Tibial nerve (tissue), 4 donors: ENCODE results near the gene ADCY4. TPM values are rescaled to one million over a fixed set of nuclear protein-coding genes. Genes with fewer than 3 reads are reported as not detected.

Source experiments
- DNase-seq, 2 donors: peaks; one replicate each; pipeline ENCODE4 v3.0.0-alpha.2; 2019; ENCODE audit warnings: low spot score in 2 of 2
- H3K27ac ChIP-seq, 4 donors: fragments of 200-600 bp; sonication (generic) in 3 of 4; one replicate each; pipeline ENCODE4 v1.5.1; 2017 to 2019; ENCODE audit warnings: mild to moderate bottlenecking in 1 of 4
- H3K27me3 ChIP-seq, 2 donors: fragments of 200-600 bp; sonication (generic) in 1 of 2; one replicate each; pipeline versions ENCODE4 v1.5.1 to v1.6.0; 2017 to 2019
- H3K36me3 ChIP-seq, 3 donors: fragments of 200-600 bp; sonication (generic); one replicate each; pipeline ENCODE4 v1.5.1; 2018 to 2019
- H3K4me1 ChIP-seq, 4 donors: fragments of 200-600 bp; sonication (generic) in 3 of 4; one replicate each; pipeline ENCODE4 v1.5.1; 2017 to 2019
- H3K4me3 ChIP-seq, 4 donors: fragments of 200-600 bp; sonication (generic) in 3 of 4; one replicate each; pipeline ENCODE4 v1.5.1; 2017 to 2019; ENCODE audit warnings: mild to moderate bottlenecking in 1 of 4, moderate library complexity in 1 of 4
- H3K9me3 ChIP-seq, 4 donors: fragments of 200-600 bp; sonication (generic) in 3 of 4; one replicate each; pipeline ENCODE4 v1.5.1; 2017 to 2019
- EP300 ChIP-seq, 2 donors: sonication (generic); formaldehyde crosslinking; IDR thresholded peaks; one replicate each; pipeline ENCODE4 v1.6.1; 2017; ENCODE audit warnings: antibody characterized with exemption in 2 of 2, mild to moderate bottlenecking in 1 of 2
- POLR2A ChIP-seq, 2 donors: fragments of 450-650 bp; IDR thresholded peaks; one replicate each; pipeline ENCODE4 v1.6.1; 2017; ENCODE audit warnings: antibody characterized with exemption in 2 of 2, mild to moderate bottlenecking in 2 of 2, moderate library complexity in 2 of 2
- WGBS, 2 donors: methylation state at CpG; one replicate each; pipeline ENCODE4 v1.1.5; 2018; 5-methylcytosine and 5-hydroxymethylcytosine counted together
- total RNA-seq, 4 donors: library from RNA; depleted of rRNA; stranded (reverse); fragments of >200 nt; gene quantifications; one replicate each; pipeline ENCODE4 v1.1.0, GENCODE V29; 2016
- TF ChIP-seq, protein P1 (sequence below), 5 experiments: fragments of 200-600 bp in 3 of 5; fragments of 450-650 bp in 2 of 5; sonication (generic) in 3 of 5; IDR thresholded peaks; one replicate each; pipeline ENCODE4 v1.5.1; 2016 to 2019; ENCODE audit warnings: antibody characterized with exemption in 5 of 5, mild to moderate bottlenecking in 3 of 5, moderate library complexity in 2 of 5

ADCY4 gene
- total RNA-seq, 4 donors from 2014 or later = 32.0 to 68.1 (median 53.2) TPM

DNA sequence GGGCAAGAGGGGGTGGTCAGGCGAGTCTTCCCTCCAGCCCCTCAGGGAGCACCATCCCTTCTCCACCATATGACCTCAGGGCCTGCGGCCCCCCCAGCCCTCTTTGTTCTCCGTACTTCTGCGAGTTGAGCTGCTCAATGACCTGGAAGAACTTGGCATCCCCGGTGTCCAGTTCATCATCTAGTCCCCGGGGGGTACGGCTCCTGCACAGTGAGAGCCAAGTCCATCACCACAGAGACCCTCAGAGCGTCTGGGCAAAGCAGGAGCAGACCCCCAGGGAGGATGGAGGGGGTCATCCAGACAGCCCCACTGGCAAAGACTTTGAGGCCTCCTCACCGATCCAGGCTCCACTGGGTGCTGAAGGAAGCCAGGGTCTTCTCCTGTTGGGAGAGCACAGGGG, 8.9 kb downstream of the ADCY4 start:
- WGBS, 2 donors = 60 to 67% methylated on average over 9 of the region's 9 CpGs
- H3K36me3 ChIP-seq = no peaks in the 10 kb centered on the region
- no peak for DNase-seq
- no peaks in the 10 kb centered on the region for H3K9me3 ChIP-seq
- H3K4me3 ChIP-seq = no peak overlapping the region
- H3K27ac ChIP-seq = no peak overlapping the region
- TF ChIP-seq, protein P1, sequence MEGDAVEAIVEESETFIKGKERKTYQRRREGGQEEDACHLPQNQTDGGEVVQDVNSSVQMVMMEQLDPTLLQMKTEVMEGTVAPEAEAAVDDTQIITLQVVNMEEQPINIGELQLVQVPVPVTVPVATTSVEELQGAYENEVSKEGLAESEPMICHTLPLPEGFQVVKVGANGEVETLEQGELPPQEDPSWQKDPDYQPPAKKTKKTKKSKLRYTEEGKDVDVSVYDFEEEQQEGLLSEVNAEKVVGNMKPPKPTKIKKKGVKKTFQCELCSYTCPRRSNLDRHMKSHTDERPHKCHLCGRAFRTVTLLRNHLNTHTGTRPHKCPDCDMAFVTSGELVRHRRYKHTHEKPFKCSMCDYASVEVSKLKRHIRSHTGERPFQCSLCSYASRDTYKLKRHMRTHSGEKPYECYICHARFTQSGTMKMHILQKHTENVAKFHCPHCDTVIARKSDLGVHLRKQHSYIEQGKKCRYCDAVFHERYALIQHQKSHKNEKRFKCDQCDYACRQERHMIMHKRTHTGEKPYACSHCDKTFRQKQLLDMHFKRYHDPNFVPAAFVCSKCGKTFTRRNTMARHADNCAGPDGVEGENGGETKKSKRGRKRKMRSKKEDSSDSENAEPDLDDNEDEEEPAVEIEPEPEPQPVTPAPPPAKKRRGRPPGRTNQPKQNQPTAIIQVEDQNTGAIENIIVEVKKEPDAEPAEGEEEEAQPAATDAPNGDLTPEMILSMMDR (IDR thresholded peaks at IDR 0.05) = no peak
- TF ChIP-seq EP300 (IDR thresholded peaks at IDR 0.05) (no peak), POLR2A (IDR thresholded peaks at IDR 0.05) (no peak)
- peaks cover 0 to 10% (median 0%) of the 10 kb centered on the region in 4 donors for H3K4me1 ChIP-seq
- H3K27me3 ChIP-seq = peaks cover 0 to 5% of the 10 kb centered on the region in 2 donors

DNA sequence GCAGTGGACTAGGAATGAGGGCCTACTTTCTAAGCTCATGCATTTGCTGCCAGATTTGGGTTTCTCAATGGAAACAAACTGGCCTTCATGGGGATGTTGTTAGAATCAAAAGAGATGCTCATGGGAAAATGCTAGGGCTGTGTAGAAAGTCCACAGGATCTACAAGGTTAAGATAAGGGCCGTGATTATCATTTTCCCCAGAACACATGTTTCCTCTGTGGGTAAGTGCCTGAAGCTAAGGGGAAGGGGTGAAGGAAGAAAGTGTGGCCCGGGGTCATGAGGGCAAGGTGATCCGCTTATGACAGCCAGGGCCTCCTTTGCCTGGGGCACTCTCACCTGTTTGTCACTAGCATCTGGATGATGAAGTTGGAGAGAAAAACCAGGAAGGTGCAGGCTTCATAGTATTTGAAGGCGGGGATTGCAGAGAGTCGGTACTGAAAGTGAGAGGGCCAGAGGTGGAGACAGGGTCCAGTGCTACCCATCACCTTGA, 9.8 kb downstream of the ADCY4 start:
- Histone ChIP-seq H3K36me3 (no peaks in the 10 kb centered on the region), H3K4me1 (peaks cover 0 to 10% (median 0%) of the 10 kb centered on the region in 4 donors), H3K27me3 (peaks cover 0 to 12% of the 10 kb centered on the region in 2 donors), H3K4me3 (no peak overlapping the region), H3K9me3 (no peaks in the 10 kb centered on the region), H3K27ac (no peak overlapping the region)
- TF ChIP-seq POLR2A (IDR thresholded peaks at IDR 0.05) = no peak
- no peak for TF ChIP-seq EP300 (IDR thresholded peaks at IDR 0.05)
- TF ChIP-seq, protein P1 (IDR thresholded peaks at IDR 0.05) = no peak
- 81 to 88% methylated on average over 5 of the region's 5 CpGs for WGBS, 2 donors
- no peak for DNase-seq

DNA sequence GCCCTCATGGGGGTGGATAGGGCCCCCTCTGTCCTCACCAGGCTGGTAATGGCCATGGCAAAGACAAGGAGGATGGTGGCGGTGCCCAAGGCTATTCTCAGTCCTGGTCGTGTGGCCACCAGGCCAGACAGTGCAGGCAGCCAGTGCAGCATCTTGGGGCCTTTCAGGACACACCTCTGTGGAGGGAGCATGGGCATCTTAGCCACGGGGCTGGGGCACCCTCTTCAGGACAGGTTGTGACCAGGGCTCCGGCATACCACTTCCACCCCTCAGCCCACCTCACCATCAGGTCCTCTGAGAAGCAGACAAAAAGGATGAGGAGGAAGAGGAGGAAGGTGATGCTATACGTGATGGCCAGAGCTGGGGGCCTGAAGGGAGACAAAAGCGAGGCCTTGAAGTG, 10.8 kb downstream of the ADCY4 start:
- Histone ChIP-seq H3K4me3 (no peak overlapping the region), H3K36me3 (no peaks in the 10 kb centered on the region), H3K4me1 (peaks cover 0 to 4% (median 0%) of the 10 kb centered on the region in 4 donors), H3K27me3 (peaks cover 0 to 16% of the 10 kb centered on the region in 2 donors), H3K9me3 (no peaks in the 10 kb centered on the region), H3K27ac (no peak overlapping the region)
- TF ChIP-seq, protein P1 (IDR thresholded peaks at IDR 0.05) = no peak
- TF ChIP-seq POLR2A (IDR thresholded peaks at IDR 0.05) = no peak
- TF ChIP-seq EP300 (IDR thresholded peaks at IDR 0.05) = no peak
- 68 to 71% methylated on average over 6 of the region's 6 CpGs for WGBS, 2 donors
- DNase-seq = no peak

DNA sequence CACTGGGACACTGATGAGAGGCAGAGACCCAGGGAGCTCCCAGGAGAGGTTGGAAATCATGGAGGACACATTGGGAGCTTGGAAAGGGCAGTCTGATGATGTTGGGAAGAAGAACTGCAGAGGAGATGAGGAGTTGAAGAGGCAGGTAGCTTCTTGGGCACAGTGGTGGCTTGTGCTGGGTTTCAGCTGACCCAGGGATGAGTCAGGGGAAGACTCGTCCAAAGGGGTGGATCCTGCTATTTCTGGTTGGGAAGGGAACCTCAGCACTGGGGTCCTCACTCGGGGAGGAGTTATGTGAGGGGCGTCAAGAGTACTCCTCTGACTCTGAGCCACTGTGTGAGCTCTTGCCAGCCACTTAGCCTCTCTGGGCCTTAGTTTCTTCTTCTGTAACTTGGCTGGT, 11.5 kb downstream of the ADCY4 start:
- DNase-seq = no peak
- TF ChIP-seq POLR2A (IDR thresholded peaks at IDR 0.05) (no peak), EP300 (IDR thresholded peaks at IDR 0.05) (no peak)
- TF ChIP-seq, protein P1 (IDR thresholded peaks at IDR 0.05) = no peak
- H3K27me3 ChIP-seq = peaks cover 0 to 20% of the 10 kb centered on the region in 2 donors
- H3K9me3 ChIP-seq = no peaks in the 10 kb centered on the region
- H3K4me3 ChIP-seq = no peak overlapping the region
- H3K36me3 ChIP-seq = no peaks in the 10 kb centered on the region
- no peaks in the 10 kb centered on the region for H3K4me1 ChIP-seq
- no peak overlapping the region for H3K27ac ChIP-seq
- 43 to 61% methylated on average over 3 of the region's 3 CpGs for WGBS, 2 donors

DNA sequence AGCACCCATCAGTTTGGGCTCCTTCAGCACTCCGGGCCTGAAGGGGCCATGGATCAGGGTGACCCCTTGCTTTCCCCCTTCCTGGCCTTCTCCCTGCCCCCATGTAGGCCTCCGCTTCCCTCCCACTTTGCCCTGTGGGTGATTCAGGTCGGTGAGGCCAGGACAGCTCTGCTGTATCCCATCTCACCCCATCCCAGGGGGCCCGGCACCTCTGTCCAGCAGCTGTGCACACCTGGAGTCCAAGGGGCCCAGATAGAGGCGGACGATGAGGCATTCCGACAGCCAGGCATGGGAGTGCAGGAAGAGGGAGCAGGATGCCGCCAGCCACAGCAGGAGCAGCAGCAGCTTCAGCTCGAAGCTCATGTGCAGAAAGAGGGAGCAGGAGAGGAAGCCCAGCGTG, 12.2 kb downstream of the ADCY4 start:
- 64 to 67% methylated on average over 10 of the region's 10 CpGs for WGBS, 2 donors
- peaks cover 0 to 20% of the 10 kb centered on the region in 2 donors for H3K27me3 ChIP-seq
- no peaks in the 10 kb centered on the region for H3K36me3 ChIP-seq
- no peak overlapping the region for H3K27ac ChIP-seq
- no peak for TF ChIP-seq POLR2A (IDR thresholded peaks at IDR 0.05)
- no peak for TF ChIP-seq EP300 (IDR thresholded peaks at IDR 0.05)
- TF ChIP-seq, protein P1 (IDR thresholded peaks at IDR 0.05) = no peak
- H3K4me1 ChIP-seq = no peaks in the 10 kb centered on the region
- no peaks in the 10 kb centered on the region for H3K9me3 ChIP-seq
- H3K4me3 ChIP-seq = no peak overlapping the region
- DNase-seq = no peak
